SW 1271 (cell line): ENCODE data around the gene DGKD.

Experiments used
- DNase-seq, 2 experiments: peaks; one replicate each; lab custom pipeline; 2025; lab: John Stamatoyannopoulos, UW

The DGKD gene

DNA sequence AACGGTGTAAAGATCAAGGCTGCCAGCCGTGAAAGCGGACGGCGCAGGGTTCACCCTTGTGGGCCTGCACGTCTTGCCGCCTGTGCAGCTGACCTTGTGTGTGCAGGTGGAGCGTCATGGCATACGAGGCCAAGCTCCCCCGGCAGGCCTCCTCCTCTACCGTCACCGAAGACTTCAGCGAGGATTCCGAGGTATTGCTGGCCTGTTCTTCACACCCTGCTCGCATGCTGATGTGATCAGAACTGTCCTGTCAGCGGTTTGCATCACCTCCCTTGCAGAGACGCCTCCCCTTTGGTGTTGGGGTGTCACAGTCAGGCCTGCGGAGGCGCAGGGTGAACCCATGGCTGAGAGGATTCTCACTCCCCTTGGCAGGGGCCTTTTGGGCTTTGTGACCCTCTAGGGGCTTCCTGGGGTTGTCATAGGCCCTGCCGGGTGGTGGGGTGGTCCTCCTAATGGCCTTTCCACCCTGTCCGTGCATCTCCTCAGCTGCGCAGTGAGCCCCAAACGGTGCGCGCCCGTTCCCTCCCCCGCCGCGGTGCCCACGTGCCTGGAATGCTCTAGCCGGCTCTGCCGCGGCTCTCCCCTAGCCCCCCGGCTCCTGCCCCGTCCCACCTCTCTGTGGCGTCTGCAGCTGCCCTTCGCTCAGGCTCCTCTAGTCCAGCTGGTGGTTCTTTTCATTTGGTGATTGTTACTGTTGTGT, 92.5 kb downstream of the DGKD start:
- no peak for DNase-seq

DNA sequence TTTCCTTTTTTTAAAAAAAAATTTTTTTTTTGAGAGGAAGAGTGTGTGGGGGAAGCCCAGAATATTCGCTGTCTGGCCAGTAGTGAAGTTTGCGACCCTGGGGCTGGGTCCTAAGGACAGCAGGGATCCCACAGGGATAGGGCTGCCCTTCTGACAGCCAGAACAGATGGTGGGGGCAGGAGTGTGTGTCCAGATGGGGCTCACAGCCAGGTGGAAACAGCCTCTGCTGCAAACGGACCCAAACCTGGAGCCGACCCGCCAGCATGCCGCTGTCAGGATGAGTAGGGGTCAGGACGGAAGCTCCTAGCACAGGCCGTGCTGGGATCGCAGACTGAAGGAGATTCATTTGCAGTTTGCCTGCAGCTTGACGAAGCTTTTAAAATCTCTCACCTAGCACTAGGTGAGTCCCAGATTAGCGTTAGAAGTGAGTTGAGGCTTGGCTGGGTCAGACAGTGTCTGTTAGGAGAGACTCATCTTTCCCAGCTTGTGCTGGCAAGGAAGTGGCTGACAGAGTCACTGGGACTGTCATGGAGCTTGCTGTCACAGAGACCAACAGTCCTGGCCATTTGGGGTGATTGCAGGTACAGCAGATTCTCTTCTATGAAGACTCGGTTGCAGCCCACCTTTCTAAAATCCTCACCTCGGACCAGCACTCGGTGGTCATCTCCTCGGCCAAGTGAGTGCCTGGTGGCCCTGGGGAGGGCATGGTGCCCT, 93.4 kb downstream of the DGKD start:
- no peak for DNase-seq

DNA sequence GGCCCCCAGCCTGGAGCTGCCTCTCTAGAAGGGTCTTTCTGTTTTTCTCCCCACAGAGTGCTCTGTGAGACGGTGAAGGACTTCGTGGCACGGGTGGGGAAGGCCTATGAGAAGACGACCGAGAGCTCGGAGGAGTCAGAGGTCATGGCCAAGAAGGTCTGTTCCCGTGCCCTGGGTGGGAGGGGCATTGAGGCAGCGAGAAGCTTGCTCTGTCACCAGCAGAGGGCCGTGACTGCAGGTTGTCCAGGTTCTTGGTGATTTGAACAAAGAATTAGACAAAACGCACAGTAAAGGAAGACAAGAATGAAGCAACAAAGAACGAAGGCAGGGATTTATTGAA, 93.9 kb downstream of the DGKD start:
- DNase-seq: no peak

DNA sequence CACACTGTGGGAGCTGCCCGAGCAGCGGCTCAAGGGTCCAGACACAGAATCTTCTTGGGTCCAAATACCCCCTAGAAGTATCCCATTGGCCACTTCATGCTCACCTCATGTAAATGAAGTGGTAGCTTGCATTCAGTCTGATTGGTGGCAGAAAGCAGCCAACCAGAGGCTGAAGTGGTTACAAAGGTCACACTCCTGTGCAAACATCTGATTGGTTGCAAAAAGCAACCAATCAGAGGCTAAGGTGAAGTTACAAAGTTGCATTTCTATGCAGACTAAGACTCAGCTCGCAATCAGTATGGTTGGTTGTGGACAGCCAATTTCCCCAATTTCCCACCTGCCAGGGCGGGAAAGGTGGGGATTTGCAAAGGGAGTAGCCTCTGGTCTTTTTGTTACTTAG, 94.3 kb downstream of the DGKD start:
- DNase-seq: no peak

DNA sequence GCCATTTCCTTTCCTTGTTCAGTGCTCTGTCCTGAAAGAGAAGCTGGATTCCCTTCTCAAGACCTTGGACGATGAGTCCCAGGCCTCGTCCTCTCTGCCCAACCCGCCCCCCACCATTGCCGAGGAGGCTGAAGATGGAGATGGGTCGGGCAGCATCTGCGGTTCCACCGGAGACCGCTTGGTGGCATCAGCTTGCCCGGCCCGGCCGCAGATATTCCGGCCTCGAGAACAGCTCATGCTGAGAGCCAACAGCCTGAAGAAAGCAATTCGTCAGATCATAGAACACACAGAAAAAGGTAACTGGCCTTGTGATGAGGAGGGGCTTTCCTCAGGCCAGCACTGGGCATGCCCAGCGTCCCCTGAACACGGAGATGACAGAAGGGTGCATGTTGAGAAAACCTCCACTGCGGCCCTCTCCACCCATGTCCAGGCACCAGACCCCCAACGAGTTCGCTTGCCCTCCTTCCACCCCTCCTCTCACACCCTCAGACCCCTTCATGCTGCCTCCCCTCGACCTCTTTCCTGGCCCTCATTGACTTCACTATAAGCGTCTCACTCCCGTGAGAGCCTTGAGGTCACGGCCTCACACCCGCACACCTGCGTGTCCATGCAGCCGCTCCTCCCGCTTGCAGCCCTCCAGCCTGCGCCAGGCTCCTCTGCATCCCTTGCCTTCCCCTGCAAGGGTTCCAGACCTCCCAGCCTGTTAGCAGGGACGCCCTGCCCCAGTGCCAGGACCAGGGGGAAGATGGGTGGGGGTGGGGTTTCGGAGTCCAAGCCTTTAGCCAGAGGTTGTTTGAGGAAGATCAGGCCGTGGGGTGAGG, 95.0 kb downstream of the DGKD start:
- no peak for DNase-seq

DNA sequence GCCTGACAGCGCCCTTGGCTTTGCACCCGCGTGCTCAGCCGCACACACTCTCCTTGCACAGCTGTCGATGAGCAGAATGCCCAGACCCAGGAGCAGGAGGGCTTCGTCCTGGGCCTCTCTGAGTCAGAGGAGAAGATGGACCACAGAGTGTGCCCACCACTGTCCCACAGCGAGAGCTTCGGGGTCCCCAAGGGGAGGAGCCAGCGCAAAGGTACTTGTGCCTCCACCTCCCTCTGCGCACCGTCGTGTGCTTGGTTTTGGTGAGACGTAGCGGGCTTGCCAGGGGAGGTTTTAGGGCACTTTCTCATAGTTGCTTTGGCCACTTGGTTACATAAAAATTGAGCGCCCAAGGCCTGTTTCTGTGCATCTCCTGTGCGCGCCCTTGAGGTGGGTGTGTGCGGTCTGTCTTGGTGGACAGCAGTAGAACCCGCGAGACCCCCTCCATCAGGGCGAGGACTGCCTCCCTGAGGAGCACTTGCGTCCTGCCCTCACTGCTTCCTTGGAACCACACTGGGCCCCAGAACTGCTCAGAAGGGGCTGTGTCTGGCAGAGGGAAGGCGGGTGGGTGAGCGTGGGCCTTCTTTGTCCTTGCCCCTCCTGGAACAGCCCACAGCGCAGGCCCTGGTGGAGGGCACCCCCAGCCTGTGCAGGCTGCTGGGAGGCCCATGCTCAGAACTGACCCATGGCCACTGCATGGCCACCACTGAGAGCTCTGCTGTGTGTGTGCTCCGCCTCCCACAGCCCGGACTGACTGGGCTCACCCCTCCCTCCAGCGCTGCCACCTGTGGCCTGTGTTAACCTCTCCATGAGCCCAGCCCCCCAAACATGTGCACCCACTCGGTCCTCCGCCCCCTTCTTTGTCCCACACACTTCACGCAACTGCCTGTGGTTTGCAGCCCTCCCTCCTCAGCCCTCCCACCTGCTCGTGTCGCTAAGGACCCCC, 95.9 kb downstream of the DGKD start:
- DNase-seq: no peak

DNA sequence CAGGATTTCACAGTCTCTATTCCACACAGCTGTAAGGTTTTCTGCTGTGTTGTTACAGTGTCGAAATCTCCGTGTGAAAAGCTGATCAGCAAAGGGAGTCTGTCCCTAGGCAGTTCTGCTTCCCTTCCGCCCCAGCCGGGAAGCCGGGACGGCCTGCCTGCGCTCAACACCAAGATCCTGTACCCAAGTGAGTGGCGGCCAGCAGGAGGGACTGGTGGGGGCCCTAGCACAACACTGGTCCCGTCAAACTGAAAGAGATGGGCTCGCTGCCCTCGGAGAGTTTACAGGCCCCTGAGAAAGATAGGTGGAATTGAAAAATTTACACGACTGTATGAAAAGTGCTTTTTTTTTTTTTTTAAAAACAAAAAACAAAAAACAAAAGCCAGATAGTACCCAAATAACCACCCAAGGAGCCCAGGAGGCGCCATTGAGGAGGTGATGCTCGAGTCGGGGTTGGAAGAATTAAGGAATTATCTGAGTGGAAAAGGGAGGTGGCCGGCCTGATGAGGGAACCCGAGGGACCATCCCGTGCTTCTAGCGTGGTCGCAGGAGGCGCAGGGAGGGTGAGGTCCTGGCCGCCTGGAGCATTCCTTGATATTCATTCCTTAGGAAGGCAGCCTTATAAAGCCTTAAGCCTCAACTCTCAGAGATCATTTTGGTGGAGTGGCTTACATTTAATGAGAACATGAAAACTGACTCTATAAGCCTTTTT, 96.7 kb downstream of the DGKD start:
- no peak for DNase-seq

DNA sequence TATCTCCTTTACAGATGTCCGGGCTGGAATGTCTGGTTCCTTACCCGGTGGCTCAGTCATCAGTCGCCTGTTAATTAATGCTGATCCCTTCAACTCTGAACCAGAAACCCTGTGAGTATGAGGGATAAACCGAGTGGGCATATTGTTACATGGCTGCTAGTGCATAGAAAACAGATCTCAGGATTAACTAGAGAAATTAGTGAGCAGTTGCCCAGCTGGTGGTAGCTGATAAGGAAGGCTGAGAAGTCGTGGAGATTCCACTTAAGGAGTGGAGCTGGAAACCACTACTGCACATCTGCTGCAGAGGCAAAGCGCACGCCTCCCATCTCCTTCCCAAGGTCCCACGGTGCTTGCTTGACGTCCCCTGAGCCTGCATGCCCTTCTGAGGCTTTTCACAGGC, 97.7 kb downstream of the DGKD start:
- no peak for DNase-seq

DNA sequence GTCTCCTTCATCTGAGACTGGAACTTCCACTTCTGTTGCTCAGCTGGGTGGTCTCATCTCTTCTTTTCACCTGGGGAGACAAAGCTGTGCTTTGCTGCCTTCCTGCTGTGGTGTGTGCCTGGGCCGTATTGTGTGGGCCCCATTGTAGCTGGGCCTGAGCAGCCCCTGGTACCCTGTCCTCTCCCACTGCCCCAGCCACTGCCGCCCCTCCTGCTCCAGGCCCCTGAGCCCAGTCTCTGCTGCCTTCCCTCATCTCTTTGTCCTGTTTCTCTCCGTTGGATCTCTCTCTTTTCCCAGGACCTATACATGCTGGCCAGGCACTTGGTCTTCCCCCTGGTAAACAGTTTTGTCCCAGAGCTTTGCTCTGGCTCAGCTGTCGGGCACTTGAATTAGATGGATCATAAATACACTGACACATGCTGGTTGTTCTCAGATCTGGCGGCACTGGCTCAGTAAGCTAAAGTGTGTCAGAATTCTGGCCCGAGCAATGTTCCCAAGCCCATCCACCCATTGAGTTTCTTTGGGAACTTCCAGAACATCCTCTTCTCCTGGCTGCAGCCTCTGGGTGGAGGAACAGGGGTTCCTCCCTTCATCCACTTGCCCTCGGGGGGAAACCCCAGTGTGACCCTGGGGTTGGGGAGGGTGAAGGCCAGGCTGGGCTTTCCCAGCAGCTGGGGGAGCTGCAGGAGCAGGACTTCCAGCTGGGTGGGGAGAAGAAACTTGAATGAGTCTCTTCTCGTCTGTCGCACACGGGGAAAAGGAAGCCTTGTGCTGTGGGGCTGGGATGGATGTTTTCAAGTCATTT, 99.0 kb downstream of the DGKD start:
- no peak for DNase-seq

DNA sequence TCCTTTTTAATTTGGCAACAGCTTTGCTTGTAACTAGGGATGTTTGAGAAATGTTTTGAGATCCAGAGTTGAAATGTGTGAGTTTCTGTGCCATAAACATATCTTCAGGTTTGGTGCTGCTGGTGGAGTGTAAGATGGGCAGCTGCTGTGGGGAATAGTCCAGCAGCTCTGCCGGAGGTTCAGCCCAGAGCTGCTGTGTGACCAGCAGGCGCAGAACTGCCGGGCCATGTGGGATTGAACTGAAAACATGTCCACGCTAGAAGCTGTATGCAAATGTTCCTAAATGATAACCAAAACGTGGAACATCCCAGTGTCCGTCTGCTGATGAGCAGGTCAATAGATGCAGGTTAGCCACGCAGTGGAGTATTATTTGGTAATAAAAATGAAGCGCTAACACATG, 99.6 kb downstream of the DGKD start:
- no peak for DNase-seq

DNA sequence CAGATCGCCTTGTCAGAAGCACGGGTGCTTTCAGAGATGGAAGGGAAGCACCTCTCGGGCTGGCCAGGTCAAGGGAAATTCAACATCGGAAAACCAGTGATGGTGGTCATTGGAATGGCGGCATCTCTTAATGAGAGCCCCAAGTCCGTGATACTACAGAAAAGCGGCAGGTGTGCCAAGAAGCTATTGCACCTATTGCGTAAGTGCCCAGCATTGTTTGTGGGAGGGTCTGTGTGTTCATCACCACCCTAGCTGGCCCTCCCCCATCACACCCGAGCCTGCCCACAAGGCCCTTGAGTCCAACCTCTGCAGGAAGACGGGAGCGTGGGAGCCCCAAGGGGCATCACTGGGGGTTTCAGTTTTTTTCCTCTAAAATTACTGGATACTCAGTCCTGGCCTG, 100.7 kb downstream of the DGKD start:
- DNase-seq: no peak

DNA sequence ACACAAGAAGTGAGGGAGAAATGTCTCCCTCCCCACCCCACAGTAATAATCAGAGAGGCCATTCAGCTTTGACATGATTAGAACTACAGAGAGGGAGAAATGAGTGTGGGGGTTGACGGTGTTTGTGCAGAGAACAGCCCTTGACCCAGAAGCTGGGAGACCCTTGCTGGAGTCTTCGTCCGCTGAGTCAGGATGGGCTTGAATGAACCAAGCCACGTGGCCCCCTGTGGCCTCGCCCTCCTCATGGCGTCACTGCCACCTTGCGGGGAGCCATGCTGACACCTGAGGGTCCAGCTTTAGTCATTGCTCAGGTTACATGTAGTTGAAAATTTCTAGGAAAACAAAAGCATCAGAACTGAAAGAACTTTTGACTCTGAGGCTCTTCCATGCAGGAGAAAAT, 101.2 kb downstream of the DGKD start:
- no peak for DNase-seq

DNA sequence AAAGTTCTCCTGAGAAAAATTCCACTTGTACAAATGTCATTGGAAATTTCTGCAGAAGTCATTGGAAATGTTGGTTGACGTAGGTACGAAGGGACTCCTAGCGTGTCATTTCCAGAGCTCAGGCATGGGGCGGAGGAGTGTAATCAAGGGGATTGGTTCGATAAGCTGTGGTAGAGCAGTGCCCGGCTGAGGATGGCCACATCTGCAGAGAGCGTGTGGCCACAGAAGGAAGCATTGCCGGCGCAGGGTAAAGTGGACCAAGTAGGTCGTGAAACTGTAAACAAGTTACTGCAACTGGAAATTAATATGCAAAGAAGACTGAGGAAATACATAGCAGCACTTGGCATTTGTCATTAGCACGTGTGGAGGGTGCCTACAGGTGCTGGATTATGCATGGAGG, 101.8 kb downstream of the DGKD start:
- no peak for DNase-seq

DNA sequence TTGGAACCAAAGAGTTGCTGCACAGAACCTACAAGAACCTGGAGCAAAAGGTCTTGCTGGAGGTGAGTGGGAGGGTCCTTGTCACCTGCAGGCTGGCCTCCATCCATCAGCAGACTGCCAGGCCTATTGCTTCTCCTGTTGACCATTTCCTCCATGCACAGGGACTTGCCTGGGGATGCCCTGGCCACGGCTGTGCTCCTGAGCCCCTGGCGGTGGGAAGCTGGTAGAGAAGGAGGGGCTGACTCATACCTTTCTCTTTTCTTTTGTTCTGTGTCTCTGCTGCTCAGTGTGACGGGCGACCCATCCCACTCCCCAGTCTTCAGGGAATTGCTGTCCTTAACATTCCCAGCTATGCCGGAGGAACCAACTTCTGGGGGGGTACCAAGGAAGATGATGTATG, 102.6 kb downstream of the DGKD start:
- no peak for DNase-seq

DNA sequence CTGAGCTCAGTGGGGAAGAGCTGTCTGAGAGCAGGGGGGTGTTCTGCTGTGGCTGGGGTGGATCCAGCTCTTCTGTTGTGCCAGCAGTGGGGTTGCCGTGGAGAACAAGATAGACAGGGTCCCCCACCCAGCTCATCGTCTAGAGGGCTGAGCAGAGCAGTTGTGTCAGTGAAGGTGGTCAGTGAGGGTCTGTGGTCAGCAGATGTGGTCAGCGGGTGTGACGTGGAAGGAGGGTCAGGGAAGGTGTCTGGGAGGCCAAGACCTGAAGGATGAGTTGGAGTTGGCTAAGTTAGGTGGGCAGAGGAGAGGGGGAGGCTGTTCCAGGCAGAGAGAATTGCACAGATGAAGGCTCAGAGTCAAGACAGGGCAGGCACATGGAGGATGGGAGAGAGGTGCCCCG, 103.1 kb downstream of the DGKD start:
- no peak for DNase-seq

DNA sequence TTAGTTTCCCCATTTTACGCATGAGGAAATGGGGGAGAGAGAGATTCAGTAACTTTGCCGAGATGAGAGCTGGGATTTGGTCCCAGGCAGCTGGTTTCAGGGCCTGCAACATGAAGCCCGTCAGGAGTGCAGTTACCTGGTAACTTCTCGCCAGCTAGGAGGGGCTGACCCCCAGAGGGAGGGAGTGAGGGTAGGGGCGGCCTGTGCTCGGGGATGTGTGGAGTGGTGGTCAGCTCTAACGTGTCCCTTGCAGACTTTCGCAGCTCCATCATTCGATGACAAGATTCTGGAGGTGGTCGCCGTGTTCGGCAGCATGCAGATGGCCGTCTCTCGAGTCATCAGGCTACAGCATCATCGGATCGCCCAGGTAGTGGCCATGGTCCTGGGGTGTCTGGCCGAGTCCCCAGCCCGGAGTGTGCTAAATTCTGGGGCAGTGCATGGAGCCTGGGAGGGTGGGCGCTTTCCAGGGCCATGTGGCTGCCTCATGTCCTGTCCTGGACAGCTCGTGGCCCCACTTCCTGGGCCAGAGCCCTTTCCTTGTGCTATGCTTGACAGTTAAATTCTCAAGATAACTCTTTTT, 103.8 kb downstream of the DGKD start:
- DNase-seq: no peak

DNA sequence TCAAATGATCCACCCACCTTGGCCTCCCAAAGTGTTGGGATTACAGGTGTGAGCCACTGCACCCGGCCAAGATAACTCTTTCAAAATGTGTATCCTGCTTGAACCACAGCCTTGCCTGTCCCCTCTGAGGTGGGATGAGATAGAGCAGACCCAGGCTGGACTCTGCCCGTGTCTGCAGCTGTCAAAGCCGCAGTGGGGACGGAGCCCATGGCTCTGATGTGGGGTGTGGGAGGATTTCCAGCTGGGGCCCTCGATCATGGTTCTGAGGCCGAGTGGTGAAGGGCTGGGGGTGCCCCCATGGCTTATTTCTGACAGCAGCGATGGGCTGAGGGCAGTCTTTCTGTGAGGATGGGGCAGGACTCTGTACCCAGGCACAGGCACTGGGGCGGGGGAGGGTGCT, 104.5 kb downstream of the DGKD start:
- no peak for DNase-seq

DNA sequence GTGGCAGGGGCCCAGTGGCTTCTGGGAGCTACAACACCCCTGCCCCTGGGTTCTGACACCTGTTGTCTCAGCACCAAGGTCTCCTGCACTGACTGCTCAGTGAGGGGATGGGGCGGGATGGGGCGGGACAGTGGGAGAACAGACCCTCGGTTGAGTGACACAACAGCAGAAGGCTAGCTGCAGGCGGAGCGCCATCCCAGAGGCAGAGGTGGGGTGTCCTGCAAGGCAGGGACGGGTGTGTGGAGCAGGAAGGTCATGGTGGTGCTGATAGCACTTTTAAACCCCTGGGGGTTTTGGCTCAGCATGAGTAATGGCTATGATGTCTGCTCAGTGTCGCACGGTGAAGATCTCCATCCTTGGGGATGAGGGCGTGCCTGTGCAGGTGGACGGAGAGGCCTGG, 105.1 kb downstream of the DGKD start:
- no peak for DNase-seq

DNA sequence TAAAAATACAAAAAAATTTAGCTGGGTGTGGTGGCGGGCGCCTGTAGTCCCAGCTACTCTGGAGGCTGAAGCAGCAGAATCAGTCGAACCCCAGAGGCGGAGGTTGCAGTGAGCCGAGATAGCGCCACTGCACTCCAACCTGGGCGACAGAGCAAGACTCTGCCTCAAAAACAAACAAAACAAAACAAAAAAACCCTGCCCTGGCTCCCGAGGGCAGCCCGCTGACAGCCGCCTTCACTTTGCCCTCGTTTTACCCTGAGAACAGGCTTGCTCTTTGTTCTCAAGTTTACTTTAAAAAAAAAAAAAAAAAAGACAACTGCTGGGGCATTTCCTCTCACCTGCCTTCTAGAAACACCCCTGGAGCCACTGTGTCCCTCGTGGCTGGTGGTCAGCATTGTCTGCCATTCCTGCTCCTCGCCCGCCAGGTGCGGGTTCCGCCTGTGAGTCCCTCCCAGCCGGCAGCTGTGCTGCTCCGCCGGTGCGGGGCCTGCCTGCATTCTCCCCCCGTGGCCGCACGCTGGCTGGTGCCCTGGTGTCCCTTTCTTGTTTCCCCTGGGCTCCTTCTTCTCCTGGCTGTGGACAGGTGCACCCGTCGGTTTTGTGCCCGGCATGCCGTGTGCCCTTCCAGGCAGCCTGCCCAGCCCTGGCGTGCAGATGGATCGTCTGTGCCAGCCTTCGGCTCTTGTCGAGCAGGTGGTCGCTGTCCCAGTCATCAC, 106.6 kb downstream of the DGKD start:
- DNase-seq: no peak

DNA sequence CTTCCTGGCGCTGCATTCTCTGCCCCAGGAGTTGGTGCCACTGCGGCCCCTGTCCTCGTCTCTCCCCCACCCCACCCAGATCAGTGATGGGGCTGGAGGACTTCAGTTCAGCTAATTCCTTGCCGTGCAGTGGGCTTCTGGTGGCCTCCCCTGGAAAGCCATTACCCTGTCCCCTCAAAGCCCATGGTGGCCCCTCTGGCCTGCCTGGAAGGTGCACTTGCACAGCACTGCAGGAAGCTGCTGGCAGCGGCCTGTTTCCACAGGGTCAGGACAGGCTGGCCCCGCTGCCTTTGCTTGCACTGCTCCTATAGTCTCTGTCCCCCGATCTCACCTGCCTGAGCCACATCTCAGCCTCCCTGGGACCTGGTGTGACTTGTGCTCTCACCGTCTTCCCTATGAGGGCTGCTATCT, 107.2 kb downstream of the DGKD start:
- no peak for DNase-seq
